Subcutaneous abdominal adipose tissue (tissue), 5 donors: ENCODE measurements around the gene PTPN7.
"Not testable (repeated sequence)": the region's sequence is repeated elsewhere in the genome, so short reads cannot be mapped to it uniquely, and the experiment has no call there.

Experiments
- H3K27ac ChIP-seq: one replicate; pipeline ENCODE4 v1.7.0; 2013; ENCODE audit warnings: low read depth, mild to moderate bottlenecking, inconsistent platforms, low read length, moderate library complexity
- H3K27me3 ChIP-seq, 5 donors: one replicate each; pipeline ENCODE4 v1.7.0; 2013; ENCODE audit warnings: low read length in 5 of 5, inconsistent platforms in 1 of 5; ENCODE audit not compliant: control insufficient read depth in 5 of 5, insufficient read depth in 4 of 5
- H3K36me3 ChIP-seq, 5 donors: one replicate each; pipeline ENCODE4 v1.7.0; 2013; ENCODE audit warnings: low read length in 5 of 5; ENCODE audit not compliant: control insufficient read depth in 5 of 5, insufficient read depth in 5 of 5
- H3K4me1 ChIP-seq, 5 donors: one replicate each; pipeline ENCODE4 v1.7.0; 2013; ENCODE audit warnings: low read length in 5 of 5, mild to moderate bottlenecking in 3 of 5, moderate library complexity in 1 of 5; ENCODE audit not compliant: control insufficient read depth in 5 of 5, insufficient read depth in 5 of 5
- H3K4me3 ChIP-seq, 5 donors: one replicate each; pipeline ENCODE4 v1.7.0; 2013; ENCODE audit warnings: low read length in 5 of 5, low read depth in 1 of 5
- H3K9ac ChIP-seq, 5 donors: one replicate each; pipeline ENCODE4 v1.7.0; 2013; ENCODE audit warnings: low read length in 5 of 5, mild to moderate bottlenecking in 4 of 5, moderate library complexity in 3 of 5
- H3K9me3 ChIP-seq, 5 donors: one replicate each; pipeline ENCODE4 v1.7.0; 2013; ENCODE audit warnings: low read length in 5 of 5; ENCODE audit not compliant: control insufficient read depth in 5 of 5
- donor health status: healthy.
- donor health status: healthy.
- donor health status: healthy.
- donor health status: healthy.
- donor health status: healthy.

The PTPN7 gene

DNA sequence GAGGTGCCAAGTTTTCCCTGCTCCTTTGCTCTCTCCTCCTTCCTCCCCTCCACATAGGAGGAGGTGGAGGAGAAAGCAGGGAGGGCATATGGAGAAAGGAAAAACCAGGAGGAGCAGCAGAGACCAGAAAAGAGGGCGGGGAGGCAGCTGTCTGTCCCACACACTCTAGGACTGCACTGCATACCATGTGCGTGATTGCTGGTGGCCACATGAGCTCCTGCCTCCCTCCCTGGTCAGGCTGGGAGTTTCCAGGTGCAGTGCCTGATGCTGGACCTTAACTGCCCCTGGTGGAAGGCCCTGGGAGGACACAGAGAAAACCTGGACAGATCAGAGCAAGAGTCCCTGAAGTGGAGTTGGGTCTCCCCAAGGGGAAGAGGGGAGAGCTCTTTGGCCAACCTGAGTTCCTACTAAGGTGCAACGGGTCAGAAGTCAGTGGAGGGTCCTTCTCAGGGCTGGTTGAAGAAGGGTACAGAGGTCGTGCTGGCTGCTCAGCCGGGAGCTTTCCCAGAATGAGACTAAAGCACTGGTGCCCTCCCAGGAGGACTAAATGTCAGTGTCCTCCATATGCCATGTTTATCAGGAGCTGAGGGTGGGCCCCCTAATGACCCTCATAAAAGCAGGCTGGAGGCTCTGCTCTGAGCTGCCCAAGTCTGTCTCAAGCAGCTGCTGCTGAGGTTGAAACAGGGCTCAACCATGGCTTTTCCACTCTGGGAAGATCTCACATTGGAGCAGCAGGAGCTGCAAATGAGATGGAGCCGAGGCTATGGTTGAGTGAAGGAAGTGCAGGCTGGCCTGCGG is 29.7 kb upstream of the PTPN7 start:
- H3K9ac ChIP-seq, result no peak overlapping the region
- peaks cover 15 to 43% (median 25%) of the 10 kb centered on the region in 5 donors for H3K27me3 ChIP-seq
- no peaks in the 10 kb centered on the region for H3K9me3 ChIP-seq
- H3K36me3 ChIP-seq, result no peaks in the 10 kb centered on the region
- H3K4me1 ChIP-seq, result peaks cover 0 to 9% (median 5%) of the 10 kb centered on the region in 5 donors
- H3K4me3 ChIP-seq, result no peak overlapping the region
- H3K27ac ChIP-seq, result no peak overlapping the region

DNA sequence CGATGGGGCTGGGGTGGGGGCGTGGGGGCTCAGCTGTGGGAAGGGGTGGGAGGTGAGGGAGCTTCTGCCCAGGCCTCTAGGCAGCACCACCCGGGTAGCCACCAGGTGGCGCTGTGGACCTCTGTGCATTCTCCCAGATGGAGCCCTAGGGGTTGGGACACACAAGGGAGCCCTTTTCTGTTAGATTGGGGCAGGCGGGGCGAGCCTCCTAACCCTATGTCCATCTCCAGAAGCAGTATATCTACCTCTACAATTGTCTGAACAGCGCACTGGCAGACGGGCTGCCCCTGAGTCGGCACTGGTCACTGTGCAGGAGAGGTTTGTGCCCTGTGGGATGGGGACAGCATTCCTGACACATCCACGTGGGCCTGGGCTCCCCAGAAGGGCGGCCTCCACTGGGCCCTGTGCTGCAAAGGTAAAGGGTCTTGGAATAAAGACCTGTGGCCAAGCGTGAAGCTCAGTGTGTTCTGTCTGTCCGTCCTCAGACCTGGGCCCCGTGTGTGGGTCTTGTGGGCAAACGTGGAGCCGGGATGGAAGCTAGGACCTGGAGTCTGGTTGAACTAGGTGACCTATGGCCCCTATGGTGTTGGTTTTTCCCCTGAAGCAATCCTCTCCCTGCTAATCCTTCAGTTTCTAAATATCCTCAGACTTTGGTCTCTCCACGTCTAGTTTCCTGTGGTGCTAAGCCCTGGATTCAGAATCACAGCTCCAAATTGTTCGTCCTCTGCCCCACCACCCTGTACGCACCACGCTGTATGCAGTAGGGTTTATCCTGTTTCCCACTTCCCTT is 28.8 kb upstream of the PTPN7 start:
- Histone ChIP-seq H3K9me3 (no peaks in the 10 kb centered on the region), H3K36me3 (no peaks in the 10 kb centered on the region), H3K4me1 (peaks cover 0 to 9% (median 5%) of the 10 kb centered on the region in 5 donors), H3K9ac (no peak overlapping the region), H3K27me3 (peaks cover 14 to 40% (median 25%) of the 10 kb centered on the region in 5 donors), H3K27ac (no peak overlapping the region), H3K4me3 (no peak overlapping the region)

DNA sequence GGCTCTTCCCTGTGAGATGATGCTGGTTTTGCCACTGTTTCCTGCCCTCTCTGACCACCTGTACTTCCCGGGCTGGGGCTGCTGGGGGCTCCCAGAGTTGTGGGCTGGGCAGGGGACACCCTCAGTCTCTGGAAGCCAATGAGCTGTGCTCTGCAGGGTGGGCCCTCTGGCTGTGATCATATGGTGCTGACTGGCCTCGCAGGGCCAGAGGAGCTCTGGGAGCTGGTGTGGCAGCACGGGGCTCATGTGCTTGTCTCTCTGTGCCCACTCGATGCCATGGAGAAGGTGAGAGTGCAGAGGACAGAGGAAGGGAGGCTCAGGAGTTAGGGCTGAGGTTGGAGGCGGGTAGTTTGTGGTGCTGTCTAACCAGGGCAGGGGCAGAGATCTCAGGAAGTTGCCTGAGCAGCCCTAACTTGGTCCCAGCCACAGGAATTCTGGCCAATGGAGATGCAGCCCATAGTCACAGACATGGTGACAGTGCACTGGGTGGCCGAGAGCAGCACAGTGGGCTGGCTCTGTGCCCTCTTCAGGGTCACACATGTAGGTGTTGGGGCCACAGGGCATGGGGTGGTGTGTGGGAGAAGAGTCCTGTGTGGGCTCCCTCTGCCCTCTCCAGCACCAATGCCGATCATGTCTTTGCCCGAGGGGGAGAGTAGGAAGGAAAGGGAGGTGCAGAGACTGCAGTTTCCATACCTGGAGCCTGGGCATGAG is 27.4 kb upstream of the PTPN7 start:
- no peak overlapping the region for H3K27ac ChIP-seq
- H3K9me3 ChIP-seq, result no peaks in the 10 kb centered on the region
- peaks cover 5 to 30% (median 14%) of the 10 kb centered on the region in 5 donors for H3K27me3 ChIP-seq
- H3K4me1 ChIP-seq, result peaks cover 0 to under 1% (median 0%) of the 10 kb centered on the region in 5 donors
- H3K4me3 ChIP-seq, result no peak overlapping the region
- no peaks in the 10 kb centered on the region for H3K36me3 ChIP-seq
- no peak overlapping the region for H3K9ac ChIP-seq

DNA sequence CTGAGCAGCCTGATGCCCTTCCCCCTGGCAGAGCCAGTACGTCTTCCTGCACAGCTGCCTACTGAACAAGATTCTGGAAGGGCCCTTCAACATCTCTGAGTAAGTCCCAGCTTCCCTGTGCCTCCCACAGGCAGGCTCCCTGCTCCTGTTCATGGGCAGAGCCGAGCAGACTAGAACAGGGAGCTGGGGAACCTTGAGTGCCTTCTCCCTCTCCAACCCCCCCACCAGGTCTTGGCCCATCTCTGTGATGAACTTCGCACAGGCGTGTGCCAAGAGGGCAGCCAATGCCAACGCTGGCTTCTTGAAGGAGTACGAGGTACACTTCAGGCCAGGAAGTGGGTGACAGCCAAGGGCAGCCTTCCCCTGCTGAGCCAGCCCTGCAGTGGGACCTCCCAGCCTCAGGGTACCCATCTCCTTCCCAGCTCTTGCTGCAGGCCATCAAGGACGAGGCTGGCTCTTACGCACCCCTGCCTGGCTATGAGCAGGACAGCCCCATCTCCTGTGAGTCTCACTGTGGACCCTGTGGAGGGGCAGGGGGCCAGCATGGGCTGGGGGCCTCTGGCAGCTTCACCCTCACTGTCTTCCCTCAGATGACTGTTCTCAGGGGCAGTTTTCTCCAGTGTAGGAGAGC is 26.8 kb upstream of the PTPN7 start:
- no peaks in the 10 kb centered on the region for H3K9me3 ChIP-seq
- no peaks in the 10 kb centered on the region for H3K4me1 ChIP-seq
- no peak overlapping the region for H3K4me3 ChIP-seq
- no peak overlapping the region for H3K27ac ChIP-seq
- H3K36me3 ChIP-seq, result no peaks in the 10 kb centered on the region
- H3K9ac ChIP-seq, result no peak overlapping the region
- peaks cover 6 to 29% (median 12%) of the 10 kb centered on the region in 5 donors for H3K27me3 ChIP-seq

DNA sequence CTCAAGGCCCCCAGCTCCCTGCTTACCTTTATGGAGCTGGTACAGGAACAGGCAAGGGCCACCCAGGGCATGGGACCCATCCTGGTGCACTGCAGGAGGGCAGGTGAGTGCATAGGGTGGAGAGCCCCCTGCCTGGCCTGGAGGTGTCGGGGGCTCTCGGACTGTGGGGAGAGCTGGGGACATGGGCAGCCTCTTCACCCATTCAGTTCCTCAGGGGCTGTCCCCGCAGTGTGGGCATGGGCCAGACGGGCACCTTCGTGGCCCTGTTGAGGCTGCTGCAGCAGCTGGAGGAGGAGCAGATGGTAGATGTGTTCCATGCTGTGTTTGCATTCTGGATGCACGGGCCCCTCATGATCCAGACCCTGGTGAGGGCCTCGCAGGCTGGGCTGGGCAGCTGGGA is 25.9 kb upstream of the PTPN7 start:
- H3K4me3 ChIP-seq, result no peak overlapping the region
- H3K4me1 ChIP-seq, result no peaks in the 10 kb centered on the region
- H3K36me3 ChIP-seq, result no peaks in the 10 kb centered on the region
- H3K9me3 ChIP-seq, result no peaks in the 10 kb centered on the region
- H3K27me3 ChIP-seq, result peaks cover 8 to 32% (median 21%) of the 10 kb centered on the region in 5 donors
- no peak overlapping the region for H3K9ac ChIP-seq
- H3K27ac ChIP-seq, result no peak overlapping the region

DNA sequence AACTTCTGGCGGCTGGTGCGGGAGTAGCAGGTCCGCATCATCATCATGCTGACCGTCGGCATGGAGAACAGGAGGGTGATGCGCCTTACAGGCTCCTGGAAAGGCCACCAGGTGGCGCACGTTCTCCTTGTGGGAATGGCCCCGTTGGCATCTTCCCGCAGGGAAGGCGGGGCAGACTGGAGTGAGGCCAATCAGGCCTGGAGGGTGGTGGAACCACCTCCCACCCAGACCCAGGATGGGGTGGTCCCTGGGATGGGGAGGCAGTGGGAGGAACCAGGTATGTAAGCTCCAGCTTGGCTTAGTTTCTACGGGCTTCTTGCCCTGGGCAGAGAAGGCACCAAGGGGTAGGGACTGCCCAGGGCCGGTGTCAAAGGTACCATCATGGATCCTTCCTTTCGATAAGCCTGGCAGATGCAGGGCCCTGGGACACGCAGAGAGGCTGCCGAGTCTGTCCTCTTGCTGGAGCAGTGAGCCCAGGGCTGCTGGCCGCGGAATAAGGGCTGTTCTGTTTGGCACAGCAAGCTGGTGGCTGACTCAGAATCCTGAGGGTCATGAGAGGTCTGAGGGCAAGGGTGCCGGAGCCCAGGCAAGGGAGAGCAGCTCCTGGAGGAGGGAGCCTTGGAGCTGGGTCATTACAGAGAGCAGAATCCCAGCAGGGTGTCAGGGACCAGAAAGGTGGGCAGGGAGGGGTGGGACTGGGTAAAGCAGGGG is 24.5 kb upstream of the PTPN7 start:
- no peak overlapping the region for H3K4me3 ChIP-seq
- H3K9me3 ChIP-seq, result no peaks in the 10 kb centered on the region
- no peaks in the 10 kb centered on the region for H3K4me1 ChIP-seq
- H3K9ac ChIP-seq, result no peak overlapping the region
- no peaks in the 10 kb centered on the region for H3K36me3 ChIP-seq
- H3K27ac ChIP-seq, result no peak overlapping the region
- peaks cover 8 to 37% (median 24%) of the 10 kb centered on the region in 5 donors for H3K27me3 ChIP-seq

DNA sequence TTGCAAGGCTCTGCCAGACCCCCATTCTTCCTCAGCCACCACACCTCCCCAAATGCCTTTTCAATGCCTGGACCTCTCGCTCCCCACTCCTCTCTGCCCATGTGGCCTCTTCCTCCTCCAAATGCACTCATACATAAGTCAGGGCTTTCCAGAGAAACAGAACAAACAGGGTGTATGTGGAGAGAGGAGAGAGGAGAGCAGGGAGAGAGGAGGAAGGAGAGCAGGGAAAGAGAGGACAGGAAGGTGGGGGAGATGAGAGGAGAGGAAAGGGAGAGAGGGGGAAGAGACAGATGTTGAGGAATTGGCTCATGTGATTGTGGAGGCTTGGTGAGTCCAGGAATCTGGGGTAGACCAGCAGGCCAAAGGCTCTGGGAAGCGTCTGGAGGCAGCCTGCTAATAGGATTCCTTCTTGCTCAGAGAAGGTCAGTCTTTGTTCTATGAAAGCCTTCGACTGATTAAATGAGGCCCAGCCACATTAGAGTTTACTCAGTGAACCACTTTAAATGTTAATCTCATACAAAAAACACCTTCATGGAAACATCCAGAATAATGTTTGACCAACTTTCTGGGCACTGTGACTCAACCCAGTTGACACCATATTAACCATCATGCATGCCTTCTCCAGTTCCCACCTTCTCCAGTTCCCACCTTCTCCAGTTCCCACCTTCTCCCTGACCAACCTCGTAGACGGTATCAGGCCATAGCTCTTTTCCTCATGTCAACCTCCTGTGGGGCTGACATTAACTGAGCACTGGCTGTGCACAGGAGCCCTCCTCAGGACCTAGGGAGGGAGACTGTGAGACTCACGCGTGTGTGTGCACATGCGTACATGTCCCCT is 21.9 kb upstream of the PTPN7 start:
- no peaks in the 10 kb centered on the region for H3K4me1 ChIP-seq
- no peak overlapping the region for H3K27ac ChIP-seq
- no peaks in the 10 kb centered on the region for H3K9me3 ChIP-seq
- H3K9ac ChIP-seq, result no peak overlapping the region
- H3K27me3 ChIP-seq, result peaks cover 12 to 41% (median 28%) of the 10 kb centered on the region in 5 donors
- no peak overlapping the region for H3K4me3 ChIP-seq
- no peaks in the 10 kb centered on the region for H3K36me3 ChIP-seq

DNA sequence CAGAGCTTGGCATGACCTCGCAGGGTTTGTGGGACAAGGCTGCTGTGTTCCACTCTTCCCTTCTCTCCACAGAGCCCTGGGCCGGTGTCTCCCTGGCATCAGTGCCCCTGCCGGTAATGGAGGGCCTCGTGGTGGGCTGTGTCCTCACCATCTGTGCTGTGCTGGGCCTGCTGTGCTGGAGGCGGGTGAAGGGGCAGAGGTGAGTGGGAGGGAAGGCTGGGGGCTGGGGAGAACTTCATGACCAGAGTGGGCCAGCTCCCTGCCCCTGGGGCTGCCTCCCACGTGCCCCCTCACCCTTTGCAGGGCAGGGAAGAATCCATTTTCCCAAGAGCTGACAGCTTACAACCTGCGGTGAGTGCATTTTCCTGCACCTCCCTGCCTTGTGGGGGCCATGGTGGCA is 21.2 kb upstream of the PTPN7 start:
- H3K27me3 ChIP-seq, result peaks cover 9 to 40% (median 24%) of the 10 kb centered on the region in 5 donors
- H3K4me1 ChIP-seq, result no peaks in the 10 kb centered on the region
- no peak overlapping the region for H3K9ac ChIP-seq
- H3K4me3 ChIP-seq, result no peak overlapping the region
- H3K36me3 ChIP-seq, result no peaks in the 10 kb centered on the region
- H3K27ac ChIP-seq, result no peak overlapping the region
- H3K9me3 ChIP-seq, result no peaks in the 10 kb centered on the region

DNA sequence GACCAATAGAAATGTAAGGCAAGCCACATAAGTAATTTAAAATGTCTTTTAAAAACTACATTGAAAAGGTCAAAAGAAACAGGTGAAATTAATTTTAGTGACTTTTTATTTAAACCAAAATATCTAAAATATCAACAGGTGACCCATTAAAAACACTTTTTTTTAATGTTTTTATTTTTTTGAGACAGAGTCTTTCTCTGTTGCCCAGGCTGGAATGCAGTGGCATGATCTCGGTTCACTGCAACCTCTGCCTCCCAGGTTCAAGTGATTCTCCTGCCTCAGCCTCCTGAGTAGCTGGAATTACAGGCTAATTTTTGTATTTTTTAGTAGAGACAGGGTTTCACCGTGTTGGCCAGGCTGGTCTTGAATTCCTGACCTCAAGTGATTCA is 20.3 kb upstream of the PTPN7 start:
- not testable (repeated sequence) for H3K4me3 ChIP-seq, H3K27ac ChIP-seq, H3K9me3 ChIP-seq, H3K36me3 ChIP-seq, H3K9ac ChIP-seq, H3K4me1 ChIP-seq
- H3K27me3 ChIP-seq, result peaks cover 8 to 38% (median 24%) of the 10 kb centered on the region in 5 donors
